H9 (cell line): ENCODE results near the gene MST1. TPM values are rescaled to one million over a fixed set of nuclear protein-coding genes. Genes with fewer than 3 reads are reported as not detected.

Experiments
- DNase-seq: peaks from one replicate; pipeline ENCODE4 v3.0.0-alpha.2; 2017
- H2AFZ ChIP-seq: one replicate; pipeline ENCODE4 v1.6.1; 2013; ENCODE audit warnings: mild to moderate bottlenecking, low read length, control low read depth, moderate library complexity
- H2AK5ac ChIP-seq: 2 replicates; pipeline ENCODE4 v1.6.1; 2013; ENCODE audit warnings: low read length, control low read depth, mixed read lengths; ENCODE audit not compliant: insufficient read length
- H2BK120ac ChIP-seq: one replicate; pipeline ENCODE4 v1.6.1; 2013; ENCODE audit warnings: low read depth, mild to moderate bottlenecking, low read length, control low read depth, inconsistent platforms; ENCODE audit not compliant: poor library complexity, severe bottlenecking
- H2BK12ac ChIP-seq: 2 replicates; pipeline ENCODE4 v1.6.1; 2013; ENCODE audit warnings: low read length, control low read depth, mixed read lengths, low read depth; ENCODE audit not compliant: insufficient read length
- H2BK15ac ChIP-seq: 2 replicates; pipeline ENCODE4 v1.6.1; 2013; ENCODE audit warnings: low read depth, low read length, control low read depth
- H2BK20ac ChIP-seq: one replicate; pipeline ENCODE4 v1.6.1; 2013; ENCODE audit warnings: low read depth, mild to moderate bottlenecking, low read length, control low read depth, inconsistent platforms; ENCODE audit not compliant: poor library complexity, severe bottlenecking
- H2BK5ac ChIP-seq: 2 replicates; pipeline ENCODE4 v1.6.1; 2013; ENCODE audit warnings: low read length, control low read depth, mixed read lengths; ENCODE audit not compliant: insufficient read length
- H3K14ac ChIP-seq: 2 replicates; pipeline ENCODE4 v1.6.1; 2013; ENCODE audit warnings: low read length, control low read depth; ENCODE audit not compliant: insufficient read depth
- H3K18ac ChIP-seq: 2 replicates; pipeline ENCODE4 v1.6.1; 2013; ENCODE audit warnings: low read depth, mild to moderate bottlenecking, mixed read lengths, low read length, control low read depth; ENCODE audit not compliant: insufficient read length
- H3K23ac ChIP-seq: 2 replicates; pipeline ENCODE4 v1.6.1; 2013; ENCODE audit warnings: low read length, control low read depth, mixed read lengths, low read depth; ENCODE audit not compliant: insufficient read length
- H3K23me2 ChIP-seq: 2 replicates; pipeline ENCODE4 v1.6.1; 2013; ENCODE audit warnings: low read depth, mild to moderate bottlenecking, mixed read lengths, low read length, control low read depth; ENCODE audit not compliant: insufficient read length, poor library complexity, severe bottlenecking
- H3K27ac ChIP-seq: 2 replicates; pipeline ENCODE4 v1.5.1; 2013; ENCODE audit warnings: low read length, control low read depth, mixed read lengths, low read depth; ENCODE audit not compliant: insufficient read length
- H3K27me3 ChIP-seq: 2 replicates; pipeline ENCODE4 v1.6.1; 2013; ENCODE audit warnings: low read length, control low read depth, inconsistent platforms; ENCODE audit not compliant: insufficient read depth
- H3K4ac ChIP-seq: 2 replicates; pipeline ENCODE4 v1.6.1; 2013; ENCODE audit warnings: low read depth, mild to moderate bottlenecking, control low read depth, inconsistent platforms, low read length, moderate library complexity
- H3K4me1 ChIP-seq: 2 replicates; pipeline ENCODE4 v1.6.1; 2013; ENCODE audit warnings: low read length, control low read depth, inconsistent platforms; ENCODE audit not compliant: insufficient read depth
- H3K4me2 ChIP-seq: 2 replicates; pipeline ENCODE4 v1.6.1; 2013; ENCODE audit warnings: low read length, control low read depth, mixed read lengths; ENCODE audit not compliant: insufficient read length, insufficient read depth
- H3K56ac ChIP-seq: 2 replicates; pipeline ENCODE4 v1.6.1; 2013; ENCODE audit warnings: low read depth, mild to moderate bottlenecking, mixed read lengths, low read length, control low read depth; ENCODE audit not compliant: insufficient read length
- H3K79me1 ChIP-seq: 2 replicates; pipeline ENCODE4 v1.6.1; 2013; ENCODE audit warnings: low read depth, mild to moderate bottlenecking, moderate library complexity, low read length, control low read depth, inconsistent platforms; ENCODE audit not compliant: insufficient read depth, poor library complexity, severe bottlenecking
- H3K79me2 ChIP-seq: 2 replicates; pipeline ENCODE4 v1.6.1; 2013; ENCODE audit warnings: low read length, control low read depth, inconsistent platforms; ENCODE audit not compliant: insufficient read depth
- H3K9ac ChIP-seq: 2 replicates; pipeline ENCODE4 v1.6.1; 2013; ENCODE audit warnings: low read length, control low read depth, mixed read lengths; ENCODE audit not compliant: insufficient read length; ENCODE audit errors: extremely low read depth
- H3K9me3 ChIP-seq: one replicate; pipeline ENCODE4 v1.6.1; 2013; ENCODE audit warnings: low read depth, low read length, inconsistent platforms; ENCODE audit not compliant: control insufficient read depth
- H3T11ph ChIP-seq: one replicate; pipeline ENCODE4 v1.6.1; 2013; ENCODE audit warnings: mild to moderate bottlenecking, low read length, control low read depth, inconsistent platforms
- H4K20me1 ChIP-seq: one replicate; pipeline ENCODE4 v1.6.1; 2013; ENCODE audit not compliant: control insufficient read depth, insufficient read length, insufficient read depth
- H4K5ac ChIP-seq: 2 replicates; pipeline ENCODE4 v1.6.1; 2013; ENCODE audit warnings: low read depth, mild to moderate bottlenecking, mixed read lengths, low read length, control low read depth; ENCODE audit not compliant: insufficient read length
- H4K8ac ChIP-seq: replicated peaks from 2 replicates; pipeline ENCODE4 v1.6.1; 2013; ENCODE audit warnings: low read length, control low read depth, mixed read lengths, low read depth; ENCODE audit not compliant: insufficient read length
- H4K91ac ChIP-seq: 2 replicates; pipeline ENCODE4 v1.6.1; 2013; ENCODE audit warnings: low read depth, mild to moderate bottlenecking, moderate library complexity, mixed read lengths, low read length, control low read depth; ENCODE audit not compliant: insufficient read length
- H3K27ac Mint-ChIP-seq, 3 experiments: 2 replicates in 2 of 3; 3 replicates in 1 of 3; pipeline ENCODE4 v1.8.0; 2020 to 2021; ENCODE audit warnings: mixed read lengths in 3 of 3, mild to moderate bottlenecking in 1 of 3, moderate library complexity in 1 of 3
- H3K27me3 Mint-ChIP-seq: 2 replicates; pipeline ENCODE4 v1.8.0; 2021; ENCODE audit warnings: low read depth, mild to moderate bottlenecking, moderate library complexity, mixed read lengths
- H3K36me3 Mint-ChIP-seq, 3 experiments: 2 replicates in 2 of 3; 3 replicates in 1 of 3; pipeline ENCODE4 v1.8.0; 2020 to 2021; ENCODE audit warnings: low read depth in 3 of 3, mixed read lengths in 3 of 3; ENCODE audit not compliant: insufficient read depth in 1 of 3
- H3K4me1 Mint-ChIP-seq, 2 experiments: 2 replicates each; pipeline ENCODE4 v1.8.0; 2020; ENCODE audit warnings: mixed read lengths in 2 of 2
- H3K4me3 Mint-ChIP-seq, 2 experiments: 2 replicates in 1 of 2; 3 replicates in 1 of 2; pipeline ENCODE4 v1.8.0; 2020 to 2021; ENCODE audit warnings: mild to moderate bottlenecking in 2 of 2, mixed read lengths in 2 of 2, moderate library complexity in 1 of 2
- H3K9me3 Mint-ChIP-seq, 2 experiments: 2 replicates in 1 of 2; 3 replicates in 1 of 2; pipeline ENCODE4 v1.8.0; 2020; ENCODE audit warnings: mild to moderate bottlenecking in 2 of 2, mixed read lengths in 2 of 2, moderate library complexity in 1 of 2
- CTCF ChIP-seq: fragments of 200-600 bp; sonication (generic); conservative IDR thresholded peaks from 3 replicates; pipeline ENCODE4 v1.8.0; 2021; ENCODE audit warnings: antibody characterized with exemption, mild to moderate bottlenecking
- WGBS: extraction: QIAGEN DNeasy Blood & Tissue Kit; methylation state at CpG from one replicate; pipeline ENCODE4 v1.1.7; 2013; ENCODE audit warnings: missing lambda C conversion rate, low lambda C conversion rate, mixed read lengths; ENCODE audit not compliant: insufficient read length; ENCODE audit errors: extremely low coverage; 5-methylcytosine and 5-hydroxymethylcytosine counted together
- total RNA-seq: library from RNA; stranded (reverse); gene quantifications from 2 replicates; pipeline ENCODE4 v1.2.1, GENCODE V29; 2021

MST1 gene
- total RNA-seq, 1 experiment from 2014 or later: 8.9 TPM

- no peak overlapping the region for H3K18ac ChIP-seq
Measured at GRCh38 chr3:49715611-49716121, 26.4 kb upstream of the MST1 start.

More at GRCh38 chr3:49715611-49716121, 26.4 kb upstream of the MST1 start:
- no peak overlapping the region for H2AFZ ChIP-seq
- H2AK5ac ChIP-seq: no peak overlapping the region
- no peaks in the 10 kb centered on the region for H3K27me3 ChIP-seq
- H3K4me2 ChIP-seq: no peak overlapping the region
- peak overlapping the region in 1 of 3 experiments; percentile 70; a peak in 1 of 7 replicates for H3K27ac Mint-ChIP-seq
- H2BK15ac ChIP-seq: no peak overlapping the region
- H3K9me3 Mint-ChIP-seq: no peaks in the 10 kb centered on the region
- H2BK120ac ChIP-seq: no peak overlapping the region
- H3K4me3 Mint-ChIP-seq: no peak overlapping the region; a peak in 1 of 5 replicates
- no peaks in the 10 kb centered on the region for H4K20me1 ChIP-seq
- no CpG with 5 or more reads among the region's 13 CpGs for WGBS
- H3K4me1 ChIP-seq: no peaks in the 10 kb centered on the region
- H3K4me1 Mint-ChIP-seq: peaks cover 8 to 10% of the 10 kb centered on the region in 2 experiments
- no peaks in the 10 kb centered on the region for H3K79me1 ChIP-seq
- H4K8ac ChIP-seq: no peak overlapping the region
- H3K23ac ChIP-seq: no peak overlapping the region
- H3K36me3 Mint-ChIP-seq: peaks cover 0 to 12% (median 12%) of the 10 kb centered on the region in 3 experiments; a peak in 5 of 7 replicates
- peaks cover 10% of the 10 kb centered on the region for H3K23me2 ChIP-seq
- no peaks in the 10 kb centered on the region for H3K9me3 ChIP-seq
- no peak overlapping the region for H4K91ac ChIP-seq
- no peak overlapping the region for H3K14ac ChIP-seq
- H2BK12ac ChIP-seq: no peak overlapping the region
- no peak overlapping the region for H3K27ac ChIP-seq
- H4K5ac ChIP-seq: no peak overlapping the region
- no peaks in the 10 kb centered on the region for H3K79me2 ChIP-seq
- H3K27me3 Mint-ChIP-seq: peaks cover 4% of the 10 kb centered on the region
- H3T11ph ChIP-seq: no peak overlapping the region
- no peak overlapping the region for H2BK5ac ChIP-seq
- no peak for TF ChIP-seq CTCF
- no peak overlapping the region for H3K4ac ChIP-seq
- H3K9ac ChIP-seq: no peak overlapping the region
- H2BK20ac ChIP-seq: no peak overlapping the region
- peak; percentile 20 for DNase-seq
- H3K56ac ChIP-seq: no peak overlapping the region
